HepG2 (cell line): Measurements from ENCODE around the gene SAMD14.

Experiments
- HNF4G ChIP-seq, 2 experiments: sonication (generic) in 1 of 2; formaldehyde crosslinking in 1 of 2; IDR thresholded peaks; 2 replicates each; pipeline versions ENCODE4 v1.4.0 to v1.6.1; 2011 to 2020; ENCODE audit warnings: borderline replicate concordance in 2 of 2, low read depth in 2 of 2, mild to moderate bottlenecking in 2 of 2, low read length in 1 of 2, missing genetic modification reagents in 1 of 2, moderate library complexity in 1 of 2
- KDM4B ChIP-seq: sonication (generic); formaldehyde crosslinking; IDR thresholded peaks from 2 replicates; pipeline ENCODE4 v1.4.0; 2020; ENCODE audit warnings: missing genetic modification reagents
- MIER3 ChIP-seq: IDR thresholded peaks from 2 replicates; pipeline ENCODE4 v1.6.1; 2016; ENCODE audit warnings: missing compliant biosample characterization, borderline replicate concordance
- NFATC3 ChIP-seq: sonication (generic); formaldehyde crosslinking; IDR thresholded peaks from 2 replicates; pipeline ENCODE4 v1.5.1; 2020; ENCODE audit warnings: mild to moderate bottlenecking, missing genetic modification reagents
- SRSF9 ChIP-seq: fragments of 200-400 bp; formaldehyde crosslinking; IDR thresholded peaks from 2 replicates; pipeline ENCODE4 v1.6.1; 2018; ENCODE audit warnings: borderline replicate concordance, mild to moderate bottlenecking, low read depth, low read length; ENCODE audit not compliant: insufficient read depth, poor library complexity, severe bottlenecking
- ZBTB44 ChIP-seq: sonication (generic); formaldehyde crosslinking; IDR thresholded peaks from 2 replicates; pipeline ENCODE4 v1.4.0; 2020; ENCODE audit warnings: missing genetic modification reagents
- ZNF33B ChIP-seq: sonication (generic); formaldehyde crosslinking; IDR thresholded peaks from 2 replicates; pipeline ENCODE4 v1.5.1; 2020; ENCODE audit warnings: mild to moderate bottlenecking, missing genetic modification reagents

GRCh38 chr17:50098583-50098982, 31.4 kb downstream of the SAMD14 start:
- no peak for TF ChIP-seq MIER3
- no peak for TF ChIP-seq KDM4B (CRISPR knock-in tag)
- no peak for TF ChIP-seq HNF4G (IDR thresholded peaks at IDR 0.05; ENCODE audit: borderline replicate concordance, low read depth, low read length)
- no peak for TF ChIP-seq HNF4G (CRISPR knock-in tag; IDR thresholded peaks at IDR 0.05; ENCODE audit: borderline replicate concordance, low read depth)
- no peak for TF ChIP-seq ZNF33B (CRISPR knock-in tag)
- no peak for TF ChIP-seq NFATC3
- no peak for TF ChIP-seq SRSF9
- TF ChIP-seq ZBTB44: no peak
